Astrocyte (in vitro differentiated cells and primary cell): Measurements from ENCODE around the gene MNAT1.

Experiments used
- EZH2 ChIP-seq: IDR thresholded peaks from 2 replicates; pipeline ENCODE4 v1.6.1; 2012; ENCODE audit warnings: mild to moderate bottlenecking, low read length, inconsistent platforms; ENCODE audit not compliant: insufficient read depth
- TF ChIP-seq, protein P1 (sequence below): IDR thresholded peaks from 2 replicates; pipeline ENCODE4 v1.5.1; 2011; ENCODE audit warnings: low read depth, mild to moderate bottlenecking, inconsistent platforms, low read length, moderate library complexity; ENCODE audit not compliant: insufficient read depth

DNA sequence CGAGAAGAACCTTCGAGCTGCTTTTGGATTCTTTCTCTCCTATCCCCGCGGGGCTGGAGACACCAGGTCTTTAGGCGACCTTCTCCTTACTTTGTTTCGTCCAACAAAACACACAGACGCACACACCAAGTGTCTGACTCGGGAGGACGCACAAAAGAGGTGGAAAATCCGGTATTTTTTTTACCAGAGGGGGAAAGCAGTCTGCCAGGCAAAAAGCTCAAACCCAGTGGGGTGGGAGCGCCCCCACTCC, 12.5 kb upstream of the MNAT1 start:
- TF ChIP-seq, protein P1, sequence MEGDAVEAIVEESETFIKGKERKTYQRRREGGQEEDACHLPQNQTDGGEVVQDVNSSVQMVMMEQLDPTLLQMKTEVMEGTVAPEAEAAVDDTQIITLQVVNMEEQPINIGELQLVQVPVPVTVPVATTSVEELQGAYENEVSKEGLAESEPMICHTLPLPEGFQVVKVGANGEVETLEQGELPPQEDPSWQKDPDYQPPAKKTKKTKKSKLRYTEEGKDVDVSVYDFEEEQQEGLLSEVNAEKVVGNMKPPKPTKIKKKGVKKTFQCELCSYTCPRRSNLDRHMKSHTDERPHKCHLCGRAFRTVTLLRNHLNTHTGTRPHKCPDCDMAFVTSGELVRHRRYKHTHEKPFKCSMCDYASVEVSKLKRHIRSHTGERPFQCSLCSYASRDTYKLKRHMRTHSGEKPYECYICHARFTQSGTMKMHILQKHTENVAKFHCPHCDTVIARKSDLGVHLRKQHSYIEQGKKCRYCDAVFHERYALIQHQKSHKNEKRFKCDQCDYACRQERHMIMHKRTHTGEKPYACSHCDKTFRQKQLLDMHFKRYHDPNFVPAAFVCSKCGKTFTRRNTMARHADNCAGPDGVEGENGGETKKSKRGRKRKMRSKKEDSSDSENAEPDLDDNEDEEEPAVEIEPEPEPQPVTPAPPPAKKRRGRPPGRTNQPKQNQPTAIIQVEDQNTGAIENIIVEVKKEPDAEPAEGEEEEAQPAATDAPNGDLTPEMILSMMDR = no peak
- no peak for TF ChIP-seq EZH2
